Adrenal gland (tissue), 12 donors: Measurements from ENCODE around the gene MAP3K20. TPM values are rescaled to one million over a fixed set of nuclear protein-coding genes. Genes with fewer than 3 reads are reported as not detected.

Experiments
- DNase-seq, 7 donors: peaks; one replicate each; pipeline ENCODE4 v3.0.0-alpha.2; 2019 to 2020
- H3K27ac ChIP-seq, 5 donors: fragments of 200-600 bp; sonication (generic) in 4 of 5; 1 replicate in 3 of 5; 2 replicates in 2 of 5; pipeline versions ENCODE4 v1.5.1 to v1.8.0; 2016 to 2020; ENCODE audit warnings: mild to moderate bottlenecking in 1 of 5
- H3K27me3 ChIP-seq: fragments of 200-600 bp; 2 replicates; pipeline ENCODE4 v1.8.0; 2021
- H3K36me3 ChIP-seq, 2 donors: fragments of 200-600 bp; replicated peaks in 1 of 2; 1 replicate in 1 of 2; 2 replicates in 1 of 2; pipeline versions ENCODE4 v1.5.1 to v1.8.0; 2018 to 2022
- H3K4me1 ChIP-seq, 2 donors: fragments of 200-600 bp; replicated peaks in 1 of 2; 1 replicate in 1 of 2; 2 replicates in 1 of 2; pipeline versions ENCODE4 v1.5.1 to v1.8.0; 2018 to 2021
- H3K4me3 ChIP-seq, 4 donors: fragments of 200-600 bp; sonication (generic) in 3 of 4; one replicate each; pipeline ENCODE4 v1.5.1; 2016 to 2018
- H3K9me3 ChIP-seq, 3 donors: fragments of 200-600 bp; sonication (generic) in 1 of 3; replicated peaks in 1 of 3; 1 replicate in 2 of 3; 2 replicates in 1 of 3; pipeline versions ENCODE4 v1.5.1 to v1.8.0; 2016 to 2021
- POLR2A ChIP-seq, 2 donors: fragments of 450-650 bp; IDR thresholded peaks; one replicate each; pipeline ENCODE4 v1.6.1; 2017; ENCODE audit warnings: antibody characterized with exemption in 2 of 2, mild to moderate bottlenecking in 2 of 2, moderate library complexity in 1 of 2
- WGBS, 4 donors: extraction: QIAGEN DNeasy Blood & Tissue Kit in 2 of 4; methylation state at CpG; one replicate each; pipeline versions ENCODE4 v1.1.5 to v1.1.7; 2013 to 2017; 5-methylcytosine and 5-hydroxymethylcytosine counted together
- intact Hi-C, 2 donors: fragments of 100-400 bp; cut with DNase I; formaldehyde crosslinking; loops; one replicate each; pipeline versions ENCODE4 v1.14.1 to v1.15.0; 2022 to 2023
- polyA plus RNA-seq, 3 donors: library from polyadenylated mRNA; stranded (reverse); fragments of 200-250 nt in 2 of 3; fragments of 350-450 nt in 1 of 3; fragmentation: Illumina TruSeq in 1 of 3; extraction: RNeasy Lipid Tissue Mini Kit (QIAGEN cat#74804) in 1 of 3; gene quantifications; one replicate each; pipeline ENCODE4 v1.2.3, GENCODE V29; 2013 to 2014
- total RNA-seq, 9 donors: library from RNA; depleted of rRNA in 4 of 9; stranded (reverse); fragments of >200 nt in 4 of 9; fragments of 120-200 nt in 1 of 9; fragmentation: NEBNext Ultra II Directional in 1 of 9; extraction: Animal tissue kit (Norgen Biotek cat#: 25700) in 1 of 9; gene quantifications; one replicate each; pipeline versions ENCODE4 v1.1.0 to v1.2.4, GENCODE V29; 2013 to 2023
- TF ChIP-seq, protein P1 (sequence below), 6 experiments: fragments of 450-650 bp in 4 of 6; fragments of 200-600 bp in 2 of 6; sonication (generic) in 1 of 6; IDR thresholded peaks; 1 replicate in 5 of 6; 2 replicates in 1 of 6; pipeline versions ENCODE4 v1.5.1 to v1.8.0; 2016 to 2021; ENCODE audit warnings: antibody characterized with exemption in 6 of 6, mild to moderate bottlenecking in 2 of 6, moderate library complexity in 1 of 6
- donor health status: healthy with polysubstance abuse.
- donor health status: Bipolar disorder and iron deficiency.
- donor health status: DM: yes; HTN: yes; CAD: no.
- donor health status: DM: no; HTN: no; CAD: no.
- donor health status: DM: no; HTN: no; CAD: no.
- donor health status: DM: yes; HTN: yes; CAD: no.

MAP3K20 gene
- total and polyA plus RNA-seq, 12 donors: 8.1 to 54.2 (median 25.4) TPM

DNA sequence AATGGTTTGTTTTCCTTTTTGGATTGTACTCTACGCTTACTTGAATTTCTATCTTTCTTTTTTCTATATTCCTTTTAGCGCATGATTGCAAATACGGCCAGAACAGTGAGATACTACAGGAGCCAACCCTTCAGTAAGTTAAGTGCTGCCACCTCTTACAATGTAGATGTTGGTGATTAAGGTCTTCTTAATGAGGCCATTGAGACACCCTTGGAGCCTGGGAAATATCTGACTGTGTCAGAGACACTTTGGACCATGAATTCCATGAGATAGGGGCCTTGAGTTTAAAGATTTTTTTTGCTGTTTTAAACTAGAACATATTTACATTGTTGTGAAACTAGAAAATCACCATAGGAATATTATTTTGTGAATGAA is 27.1 kb upstream of the MAP3K20 start:
- intact Hi-C loops: no loop called here
- DNase-seq: no peak
- H3K4me3 ChIP-seq: no peak overlapping the region
- no peaks in the 10 kb centered on the region for H3K27me3 ChIP-seq
- peak overlapping the region in 4 of 5 donors; percentile 1 to 77 (median 54) for H3K27ac ChIP-seq
- 92 to 96% (median 95%) methylated on average over 3 of the region's 3 CpGs for WGBS, 4 donors
- TF ChIP-seq, protein P1, sequence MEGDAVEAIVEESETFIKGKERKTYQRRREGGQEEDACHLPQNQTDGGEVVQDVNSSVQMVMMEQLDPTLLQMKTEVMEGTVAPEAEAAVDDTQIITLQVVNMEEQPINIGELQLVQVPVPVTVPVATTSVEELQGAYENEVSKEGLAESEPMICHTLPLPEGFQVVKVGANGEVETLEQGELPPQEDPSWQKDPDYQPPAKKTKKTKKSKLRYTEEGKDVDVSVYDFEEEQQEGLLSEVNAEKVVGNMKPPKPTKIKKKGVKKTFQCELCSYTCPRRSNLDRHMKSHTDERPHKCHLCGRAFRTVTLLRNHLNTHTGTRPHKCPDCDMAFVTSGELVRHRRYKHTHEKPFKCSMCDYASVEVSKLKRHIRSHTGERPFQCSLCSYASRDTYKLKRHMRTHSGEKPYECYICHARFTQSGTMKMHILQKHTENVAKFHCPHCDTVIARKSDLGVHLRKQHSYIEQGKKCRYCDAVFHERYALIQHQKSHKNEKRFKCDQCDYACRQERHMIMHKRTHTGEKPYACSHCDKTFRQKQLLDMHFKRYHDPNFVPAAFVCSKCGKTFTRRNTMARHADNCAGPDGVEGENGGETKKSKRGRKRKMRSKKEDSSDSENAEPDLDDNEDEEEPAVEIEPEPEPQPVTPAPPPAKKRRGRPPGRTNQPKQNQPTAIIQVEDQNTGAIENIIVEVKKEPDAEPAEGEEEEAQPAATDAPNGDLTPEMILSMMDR (IDR thresholded peaks at IDR 0.05): no peak
- no peak for TF ChIP-seq POLR2A (IDR thresholded peaks at IDR 0.05)
- H3K9me3 ChIP-seq: no peaks in the 10 kb centered on the region
- H3K36me3 ChIP-seq: peaks cover 0 to 5% of the 10 kb centered on the region in 2 donors
- peaks cover 10 to 16% of the 10 kb centered on the region in 2 donors for H3K4me1 ChIP-seq

DNA sequence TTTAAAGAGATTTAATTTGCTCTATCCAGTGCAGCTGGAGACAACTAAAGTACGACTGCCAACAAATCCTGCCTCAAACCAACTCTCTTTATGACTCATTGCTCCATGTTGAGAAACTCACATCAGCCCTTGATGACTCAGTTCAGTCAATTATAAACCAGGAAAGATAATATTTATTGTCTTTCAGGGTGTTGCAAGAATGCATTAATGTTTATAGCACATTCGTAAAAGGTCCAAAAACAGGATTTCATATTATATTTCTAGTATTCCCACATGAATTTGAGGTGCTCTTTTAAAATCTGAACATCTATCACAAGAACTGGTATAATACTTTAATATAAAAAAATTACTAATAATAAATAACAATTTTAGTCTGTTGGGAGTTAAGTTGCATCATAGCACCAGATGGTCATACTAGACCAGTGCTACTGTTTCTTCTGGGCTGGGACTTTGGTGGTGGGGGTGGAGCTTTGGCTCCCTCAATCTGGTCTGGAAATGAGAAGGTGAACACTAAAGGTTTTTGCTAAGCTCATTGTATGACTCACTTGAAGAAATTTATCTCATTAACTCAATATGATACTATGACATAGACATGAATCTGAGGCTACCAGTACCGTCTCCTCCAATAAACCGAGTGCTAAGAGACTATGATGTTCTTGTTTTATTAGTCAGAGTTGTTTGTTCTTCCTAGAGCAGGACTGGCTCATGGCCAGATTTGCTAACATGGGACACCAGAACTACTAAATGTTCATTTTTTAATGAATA is 26.6 kb upstream of the MAP3K20 start:
- WGBS, 4 donors: 16 to 29% (median 21%) methylated on average over 4 of the region's 4 CpGs
- Histone ChIP-seq H3K27me3 (no peaks in the 10 kb centered on the region), H3K27ac (peak overlapping the region; percentile 16 to 77 (median 45)), H3K9me3 (no peaks in the 10 kb centered on the region), H3K4me3 (no peak overlapping the region), H3K36me3 (peaks cover 0 to 5% of the 10 kb centered on the region in 2 donors), H3K4me1 (peaks cover 10 to 16% of the 10 kb centered on the region in 2 donors)
- DNase-seq: peak; percentile 40 to 81 (median 77)
- no peak for TF ChIP-seq POLR2A (IDR thresholded peaks at IDR 0.05)
- TF ChIP-seq, protein P1 (IDR thresholded peaks at IDR 0.05): no peak
- intact Hi-C loops: no loop called here

DNA sequence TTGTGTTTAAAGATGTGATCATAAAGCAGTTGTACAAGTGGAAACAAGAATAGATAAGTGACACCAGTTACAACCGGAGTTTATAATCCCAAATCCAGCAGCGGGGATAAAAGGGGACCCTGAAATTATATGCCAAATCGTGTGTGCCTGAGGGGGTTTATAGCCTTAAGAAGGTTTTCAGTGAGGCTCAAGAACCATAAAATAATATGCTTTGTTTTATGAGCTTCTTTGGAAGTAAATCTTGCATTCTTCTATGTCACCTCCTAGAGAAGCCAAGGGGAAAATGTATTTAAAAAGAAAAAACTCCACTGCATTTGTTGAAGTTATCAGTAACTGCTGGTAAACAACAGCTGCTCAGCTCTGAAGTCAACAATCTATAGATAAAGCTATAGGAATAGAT is 25.8 kb upstream of the MAP3K20 start:
- H3K27ac ChIP-seq: peak overlapping the region in 4 of 5 donors; percentile 39 to 77 (median 58)

DNA sequence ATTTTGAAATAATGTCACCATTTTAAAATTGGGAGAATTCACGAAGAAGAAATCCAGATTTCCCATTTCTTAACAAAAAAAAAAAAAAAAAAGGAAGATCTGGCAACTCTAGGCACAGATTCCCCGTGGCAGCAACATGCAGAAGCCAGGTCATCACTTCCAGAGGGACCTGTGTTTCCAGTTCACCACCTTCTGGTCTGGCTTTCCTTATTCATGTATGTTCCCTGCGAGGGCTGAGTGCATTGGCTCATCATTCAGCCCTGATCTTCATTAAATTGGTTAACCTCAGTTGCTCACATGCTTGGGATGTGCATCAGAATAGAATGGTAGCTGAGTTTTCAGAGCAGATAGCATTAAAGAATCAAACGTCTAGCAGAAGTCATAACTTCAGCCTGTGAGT is 25.0 kb upstream of the MAP3K20 start:
- no peak overlapping the region for H3K4me3 ChIP-seq
- peaks cover 0 to 5% of the 10 kb centered on the region in 2 donors for H3K36me3 ChIP-seq
- no peaks in the 10 kb centered on the region for H3K9me3 ChIP-seq
- no peak for TF ChIP-seq POLR2A (IDR thresholded peaks at IDR 0.05)
- TF ChIP-seq, protein P1 (IDR thresholded peaks at IDR 0.05): no peak
- peaks cover 10 to 16% of the 10 kb centered on the region in 2 donors for H3K4me1 ChIP-seq
- H3K27ac ChIP-seq: no peak overlapping the region
- no peak for DNase-seq
- 89 to 94% (median 90%) methylated on average over 4 of the region's 4 CpGs for WGBS, 4 donors
- no peaks in the 10 kb centered on the region for H3K27me3 ChIP-seq
- intact Hi-C loops: no loop called here

More for the DNA sequence above, 25.8 kb upstream of the MAP3K20 start:
- Histone ChIP-seq H3K9me3 (no peaks in the 10 kb centered on the region), H3K4me3 (no peak overlapping the region), H3K4me1 (peaks cover 10 to 16% of the 10 kb centered on the region in 2 donors), H3K36me3 (peaks cover 0 to 5% of the 10 kb centered on the region in 2 donors), H3K27me3 (no peaks in the 10 kb centered on the region)
- intact Hi-C loops: no loop called here
- 88 to 97% (median 93%) methylated on average over 3 of the region's 3 CpGs for WGBS, 4 donors
- DNase-seq: no peak
- no peak for TF ChIP-seq POLR2A (IDR thresholded peaks at IDR 0.05)
- TF ChIP-seq, protein P1 (IDR thresholded peaks at IDR 0.05): no peak
